Inflammatory macrophage treated with lipopolysaccharide for 1 hour (primary cell): ENCODE results near the gene KANSL1.
"Not testable (repeated sequence)": the region's sequence is repeated elsewhere in the genome, so short reads cannot be mapped to it uniquely, and the experiment has no call there.

ENCODE experiments used
- DNase-seq, 2 donors: peaks; one replicate each; pipeline ENCODE4 v3.0.0-alpha.2; 2020 to 2022

Gene KANSL1

GRCh38 chr17:46191322-46192188, 1.7 kb downstream of the KANSL1 start:
- peak; percentile 55 to 59 for DNase-seq

- DNase-seq: no peak
Measured at GRCh38 chr17:46190763-46191162, 2.5 kb downstream of the KANSL1 start.

- not testable (repeated sequence) for DNase-seq
Measured at GRCh38 chr17:46186827-46187235, 6.4 kb downstream of the KANSL1 start.

- no peak for DNase-seq
Measured at GRCh38 chr17:46184696-46185095, 8.5 kb downstream of the KANSL1 start.

DNA sequence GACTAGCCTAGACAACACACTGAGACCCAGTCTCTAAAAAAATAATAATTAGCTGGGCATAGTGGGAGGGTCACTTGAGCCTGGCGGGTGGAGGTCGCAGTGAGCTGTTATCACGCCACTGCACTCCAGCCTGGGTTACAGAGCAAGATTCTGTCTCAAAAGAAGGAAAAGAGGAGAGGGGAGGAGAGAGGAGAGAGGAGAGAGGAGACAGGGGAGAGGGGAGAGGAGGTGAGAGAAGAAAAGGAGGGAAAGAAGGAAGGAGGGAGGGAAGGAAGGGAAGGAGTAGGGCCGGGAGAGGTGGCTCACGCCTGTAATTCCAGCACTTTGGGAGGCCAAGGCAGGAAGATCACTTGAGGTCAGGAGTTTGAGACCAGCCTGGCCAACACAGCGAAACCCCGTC, 9.8 kb downstream of the KANSL1 start:
- not testable (repeated sequence) for DNase-seq

GRCh38 chr17:46182961-46183360, 10.3 kb downstream of the KANSL1 start:
- no peak for DNase-seq

DNA sequence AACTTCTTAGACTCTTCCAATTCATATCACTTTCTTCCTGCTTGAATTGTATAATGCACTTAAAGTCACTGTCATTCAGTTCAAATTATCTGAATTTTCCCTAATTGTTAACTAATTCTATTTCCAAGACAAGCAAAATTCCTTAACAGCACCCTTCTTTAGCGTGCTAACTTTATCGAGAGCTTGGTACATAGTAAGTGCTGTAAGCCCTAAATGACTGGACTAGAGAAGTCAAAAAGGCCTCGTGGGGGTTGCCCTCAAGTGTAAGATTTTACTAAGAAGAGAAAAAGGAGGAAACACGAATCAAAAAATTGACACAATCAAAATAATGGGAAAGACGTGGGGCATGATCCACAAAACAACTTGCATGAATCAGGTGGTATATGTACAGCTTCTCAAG, 11.3 kb downstream of the KANSL1 start:
- no peak for DNase-seq

GRCh38 chr17:46181316-46181715, 11.9 kb downstream of the KANSL1 start:
- not testable (repeated sequence) for DNase-seq

DNA sequence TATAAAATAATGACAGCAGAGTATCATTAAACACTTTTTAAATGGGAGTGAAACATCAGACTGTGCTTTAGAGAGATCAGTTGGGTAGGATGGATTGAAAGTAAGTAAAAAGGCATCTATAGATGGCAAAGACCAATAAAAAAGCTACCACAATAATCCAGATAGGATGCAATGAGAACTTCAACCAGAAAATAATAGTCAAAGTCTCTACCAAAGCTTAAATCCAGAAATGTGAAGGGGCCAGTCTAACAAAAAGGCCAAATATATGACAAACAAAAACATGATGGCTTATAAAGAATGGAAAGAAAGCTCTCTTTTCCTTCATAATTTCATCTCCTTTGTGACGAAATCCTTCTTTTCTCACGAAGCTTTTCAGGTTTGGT, 12.3 kb downstream of the KANSL1 start:
- DNase-seq: no peak

DNA sequence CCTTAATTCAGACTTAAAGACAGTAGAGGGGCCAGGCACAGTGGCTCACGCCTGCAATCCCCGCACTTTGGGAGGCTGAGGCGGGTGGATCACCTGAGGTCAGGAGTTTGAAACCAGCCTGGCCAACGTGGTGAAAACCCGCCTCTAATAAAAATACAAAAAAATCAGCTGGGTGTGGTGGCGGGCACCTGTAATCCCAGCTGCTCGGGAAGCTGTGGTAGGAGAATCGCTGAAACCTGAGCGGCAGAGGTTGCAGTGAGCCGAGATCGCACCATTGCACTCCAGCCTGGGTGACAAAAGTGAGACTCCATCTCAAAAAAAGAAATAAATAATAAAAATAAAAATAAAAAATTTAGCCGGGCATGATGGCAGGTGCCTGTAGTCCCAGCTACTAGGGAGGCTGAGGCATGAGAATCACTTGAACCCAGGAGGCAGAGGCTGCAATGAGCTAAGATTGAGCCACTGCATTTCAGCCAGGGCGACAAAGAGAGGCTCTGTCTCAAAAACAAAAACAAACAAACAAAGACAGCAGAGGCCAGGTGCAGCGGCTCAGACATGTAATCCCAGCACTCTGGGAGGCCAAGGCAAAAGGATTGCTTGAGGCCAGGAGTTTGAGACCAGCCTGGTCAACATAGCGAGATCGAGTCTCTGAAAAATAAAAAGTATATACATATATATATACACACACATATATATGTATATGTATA, 12.9 kb downstream of the KANSL1 start:
- not testable (repeated sequence) for DNase-seq

GRCh38 chr17:46179375-46179999, 13.7 kb downstream of the KANSL1 start:
- DNase-seq: peak; percentile 82 to 93

DNA sequence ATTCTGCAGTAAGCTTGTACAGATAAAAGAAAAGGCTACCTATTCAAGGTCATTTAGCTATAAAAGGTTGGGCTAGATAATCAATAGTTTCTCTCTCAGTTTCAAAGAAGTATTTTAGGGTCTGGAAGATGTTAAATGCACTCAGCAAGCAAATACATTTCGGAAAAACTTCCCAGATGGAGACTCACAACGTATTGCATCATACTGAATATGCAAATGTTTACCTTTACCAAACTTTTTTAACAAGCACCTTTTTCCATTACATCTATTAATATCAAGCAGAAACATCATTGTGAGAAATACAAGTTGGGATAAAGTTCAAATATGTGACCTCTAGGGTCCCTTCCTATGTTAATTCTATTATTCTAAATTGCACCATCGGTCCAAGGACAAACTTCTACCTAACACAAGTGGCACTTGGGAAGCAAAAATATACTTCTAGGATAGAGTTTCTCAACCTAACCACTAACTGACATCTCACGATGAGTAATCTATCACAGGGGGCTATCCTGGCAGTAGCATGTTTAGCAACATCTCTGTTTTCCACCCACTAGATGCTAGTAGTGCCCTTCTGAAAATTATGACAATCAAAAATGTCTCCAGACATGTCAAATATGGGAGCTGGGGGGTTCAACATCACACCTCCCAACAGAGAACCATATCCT, 14.5 kb downstream of the KANSL1 start:
- DNase-seq: peak; percentile 54 to 87

GRCh38 chr17:46176975-46177374, 16.3 kb downstream of the KANSL1 start:
- no peak for DNase-seq

GRCh38 chr17:46175891-46176290, 17.3 kb downstream of the KANSL1 start:
- no peak for DNase-seq

GRCh38 chr17:46173153-46173552, 20.1 kb downstream of the KANSL1 start:
- DNase-seq: no peak

- no peak for DNase-seq
Measured at GRCh38 chr17:46171939-46172338, 21.3 kb downstream of the KANSL1 start.

DNA sequence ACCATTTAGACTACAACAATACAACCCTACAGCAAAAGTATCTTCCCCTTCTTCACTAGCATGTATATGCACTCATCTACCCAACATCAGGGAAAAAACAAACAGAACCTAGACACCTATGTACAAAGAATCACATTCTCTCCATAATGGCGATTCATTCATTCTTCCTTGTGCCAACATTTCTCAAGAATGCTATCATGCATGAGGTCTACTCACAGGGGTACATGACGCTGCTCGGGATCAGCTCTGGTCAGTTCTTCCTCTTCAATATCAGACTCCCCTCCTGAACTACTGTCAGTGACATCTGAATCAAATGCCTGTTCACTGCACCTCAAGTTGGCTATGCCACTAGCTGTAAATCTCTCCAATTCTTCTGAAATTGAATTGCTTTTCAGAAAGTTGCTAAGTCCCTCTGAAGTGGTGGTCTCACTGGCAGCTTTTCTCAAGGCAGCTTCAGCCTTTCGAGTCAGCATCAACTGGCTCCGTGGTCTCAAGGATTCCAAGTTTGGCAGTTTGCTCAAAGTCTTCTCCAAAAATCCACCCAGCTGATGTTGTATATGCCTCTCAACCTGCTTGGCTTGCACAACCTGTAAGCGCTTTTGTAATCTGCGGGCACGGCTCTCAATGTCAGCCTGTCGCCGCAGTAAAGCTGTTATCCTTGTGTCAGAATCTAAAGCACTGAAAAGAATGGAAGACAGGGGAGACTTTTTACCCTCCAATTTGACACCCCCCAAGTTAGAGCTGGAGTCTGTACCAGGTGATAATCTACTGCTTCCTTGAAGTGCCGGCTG, 22.4 kb downstream of the KANSL1 start:
- DNase-seq: no peak

DNA sequence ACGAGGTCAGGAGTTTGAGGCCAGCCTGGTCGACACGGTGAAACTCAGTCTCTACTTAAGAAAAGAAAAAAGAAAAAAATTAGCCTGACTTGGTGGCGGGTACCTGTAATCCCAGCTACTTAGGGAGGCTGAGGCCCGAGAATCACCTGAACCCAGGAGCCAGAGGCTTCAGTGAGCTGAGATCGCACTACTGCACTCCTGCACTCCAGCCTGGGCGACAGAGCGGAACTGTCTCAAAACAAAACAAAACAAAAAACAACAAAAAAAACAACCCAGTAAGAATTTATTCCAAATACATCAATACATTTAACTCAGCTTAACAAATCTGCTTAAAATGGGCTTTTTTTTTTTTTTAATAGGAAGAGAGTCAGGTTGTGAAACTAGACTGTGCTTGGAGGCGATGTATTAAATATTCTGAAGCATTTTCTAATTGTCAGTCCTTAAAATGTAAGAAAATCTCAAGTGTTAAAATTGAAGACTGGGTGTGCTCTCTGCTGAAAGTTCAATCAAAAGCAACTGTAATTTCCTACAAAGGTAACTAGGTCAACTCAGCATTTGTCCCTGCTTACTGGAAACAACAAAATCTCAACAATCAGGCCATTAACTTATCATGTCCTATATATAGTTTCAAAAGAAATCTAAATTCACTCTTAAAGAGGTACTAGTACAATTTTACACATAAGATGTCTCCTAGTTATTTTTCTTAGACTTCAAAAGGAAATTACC, 23.2 kb downstream of the KANSL1 start:
- no peak for DNase-seq

- no peak for DNase-seq
Measured at GRCh38 chr17:46167826-46168569, 25.2 kb downstream of the KANSL1 start.

DNA sequence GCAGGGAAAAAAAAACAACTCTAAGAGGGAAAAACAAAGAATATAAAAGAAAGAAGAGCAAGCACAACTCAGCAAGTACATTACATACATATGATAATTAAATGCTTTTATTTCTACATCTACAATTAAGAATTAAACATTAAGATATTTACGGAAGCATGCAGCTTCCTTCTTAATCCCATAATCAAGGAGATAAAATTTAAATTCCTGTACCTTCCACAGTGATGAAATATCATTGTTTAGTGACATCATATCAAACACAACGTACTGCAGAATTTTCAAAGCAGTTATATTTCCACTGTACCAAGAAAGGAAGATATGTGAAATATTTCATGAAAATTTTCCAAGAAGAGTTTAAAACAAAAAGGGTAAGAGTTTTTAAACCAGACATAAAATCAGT, 26.0 kb downstream of the KANSL1 start:
- no peak for DNase-seq

DNA sequence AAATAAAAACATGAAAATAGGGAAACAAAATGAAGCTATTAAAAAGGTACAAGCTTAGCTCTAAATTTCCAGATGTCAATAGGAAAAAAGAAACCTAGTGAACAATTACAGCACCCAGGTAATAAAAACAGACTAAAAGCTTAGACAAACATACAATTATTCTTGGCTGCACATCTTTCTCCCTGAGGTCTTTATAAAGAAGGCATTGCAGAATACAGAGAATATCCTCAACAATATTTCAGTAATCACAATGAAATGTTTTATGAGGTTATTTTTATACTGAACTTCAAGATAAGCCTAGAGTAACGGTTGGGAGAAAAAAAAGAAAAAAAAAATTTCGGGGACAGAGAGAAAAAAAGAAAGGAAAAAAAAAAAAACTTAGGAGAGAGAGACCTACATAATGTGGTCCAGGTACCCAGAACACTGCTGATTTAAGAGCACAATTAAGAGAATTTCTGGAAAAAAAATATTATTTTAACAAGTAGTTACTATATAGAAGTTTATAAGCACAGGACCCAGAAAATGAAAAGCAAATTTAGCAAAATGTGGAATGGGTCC, 26.5 kb downstream of the KANSL1 start:
- DNase-seq: no peak
